ENCODE results near the gene ARAP2.

Gene ARAP2, protein sequence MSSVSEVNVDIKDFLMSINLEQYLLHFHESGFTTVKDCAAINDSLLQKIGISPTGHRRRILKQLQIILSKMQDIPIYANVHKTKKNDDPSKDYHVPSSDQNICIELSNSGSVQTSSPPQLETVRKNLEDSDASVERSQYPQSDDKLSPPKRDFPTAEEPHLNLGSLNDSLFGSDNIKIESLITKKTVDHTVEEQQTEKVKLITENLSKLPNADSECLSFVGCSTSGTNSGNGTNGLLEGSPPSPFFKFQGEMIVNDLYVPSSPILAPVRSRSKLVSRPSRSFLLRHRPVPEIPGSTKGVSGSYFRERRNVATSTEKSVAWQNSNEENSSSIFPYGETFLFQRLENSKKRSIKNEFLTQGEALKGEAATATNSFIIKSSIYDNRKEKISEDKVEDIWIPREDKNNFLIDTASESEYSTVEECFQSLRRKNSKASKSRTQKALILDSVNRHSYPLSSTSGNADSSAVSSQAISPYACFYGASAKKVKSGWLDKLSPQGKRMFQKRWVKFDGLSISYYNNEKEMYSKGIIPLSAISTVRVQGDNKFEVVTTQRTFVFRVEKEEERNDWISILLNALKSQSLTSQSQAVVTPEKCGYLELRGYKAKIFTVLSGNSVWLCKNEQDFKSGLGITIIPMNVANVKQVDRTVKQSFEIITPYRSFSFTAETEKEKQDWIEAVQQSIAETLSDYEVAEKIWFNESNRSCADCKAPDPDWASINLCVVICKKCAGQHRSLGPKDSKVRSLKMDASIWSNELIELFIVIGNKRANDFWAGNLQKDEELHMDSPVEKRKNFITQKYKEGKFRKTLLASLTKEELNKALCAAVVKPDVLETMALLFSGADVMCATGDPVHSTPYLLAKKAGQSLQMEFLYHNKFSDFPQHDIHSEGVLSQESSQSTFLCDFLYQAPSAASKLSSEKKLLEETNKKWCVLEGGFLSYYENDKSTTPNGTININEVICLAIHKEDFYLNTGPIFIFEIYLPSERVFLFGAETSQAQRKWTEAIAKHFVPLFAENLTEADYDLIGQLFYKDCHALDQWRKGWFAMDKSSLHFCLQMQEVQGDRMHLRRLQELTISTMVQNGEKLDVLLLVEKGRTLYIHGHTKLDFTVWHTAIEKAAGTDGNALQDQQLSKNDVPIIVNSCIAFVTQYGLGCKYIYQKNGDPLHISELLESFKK (N-terminal part only)

GRCh38 chr4:36244257-36245082, at the start of gene ARAP2:
TSS of gene ARAP2 (minus strand) at chr4:36244514. CDS start at chr4:36229486, 15,028 bp downstream.
- Histone ChIP-seq H3K27me3 (ENCODE audit: control insufficient read depth, insufficient read depth, low read length) (no peaks in the 10 kb centered on the region), H3K4me3 (ENCODE audit: low read length) (peak within 1 kb of the TSS; percentile 69), H3K4me1 (ENCODE audit: control insufficient read depth, insufficient read depth, low read length) (no peaks in the 10 kb centered on the region), H3K36me3 (ENCODE audit: control insufficient read depth, insufficient read depth, low read length) (no peaks in the 10 kb centered on the region), H3K27ac (ENCODE audit: low read depth, low read length) (peak within 1 kb of the TSS; percentile 70), H3K9ac (ENCODE audit: low read length) (peak within 1 kb of the TSS; percentile 88)

DNA sequence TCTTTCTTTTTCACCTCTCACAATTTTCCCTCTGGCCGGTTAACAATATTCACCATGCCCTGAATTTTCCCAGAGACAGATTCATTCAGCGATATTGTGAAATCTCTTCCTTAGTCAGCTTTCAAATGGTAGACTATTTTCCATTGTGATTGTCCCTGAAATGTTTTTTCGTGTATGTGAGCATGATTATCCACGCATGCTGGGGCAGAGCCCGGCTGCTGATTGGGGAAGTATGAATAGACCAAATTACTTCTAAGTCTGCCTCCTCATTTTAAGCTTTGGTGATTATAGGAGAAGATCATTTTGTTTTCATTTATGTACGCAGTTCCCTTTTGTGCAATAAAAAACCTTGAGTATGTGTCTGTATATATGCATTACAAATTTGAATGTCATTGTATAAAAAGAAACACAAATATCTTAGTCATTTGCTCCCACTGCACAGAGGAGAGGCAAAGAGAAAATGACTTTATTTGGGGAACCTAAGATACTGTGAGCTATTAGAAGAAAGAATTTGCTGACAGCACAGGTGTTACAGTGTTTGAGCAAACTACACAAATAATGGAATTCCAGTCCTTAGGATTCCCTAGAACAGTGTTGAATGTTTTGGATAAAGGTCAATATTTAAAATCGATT, 48.4 kb upstream of the ARAP2 start:
- no peaks in the 10 kb centered on the region for H3K4me1 ChIP-seq (ENCODE audit: control insufficient read depth, insufficient read depth, low read length)
- H3K4me3 ChIP-seq (ENCODE audit: low read length) = no peak overlapping the region
- H3K36me3 ChIP-seq (ENCODE audit: control insufficient read depth, insufficient read depth, low read length) = no peaks in the 10 kb centered on the region
- H3K27me3 ChIP-seq (ENCODE audit: control insufficient read depth, insufficient read depth, low read length) = no peaks in the 10 kb centered on the region
- no peak overlapping the region for H3K9ac ChIP-seq (ENCODE audit: low read length)
- no peak overlapping the region for H3K27ac ChIP-seq (ENCODE audit: low read depth, low read length)

DNA sequence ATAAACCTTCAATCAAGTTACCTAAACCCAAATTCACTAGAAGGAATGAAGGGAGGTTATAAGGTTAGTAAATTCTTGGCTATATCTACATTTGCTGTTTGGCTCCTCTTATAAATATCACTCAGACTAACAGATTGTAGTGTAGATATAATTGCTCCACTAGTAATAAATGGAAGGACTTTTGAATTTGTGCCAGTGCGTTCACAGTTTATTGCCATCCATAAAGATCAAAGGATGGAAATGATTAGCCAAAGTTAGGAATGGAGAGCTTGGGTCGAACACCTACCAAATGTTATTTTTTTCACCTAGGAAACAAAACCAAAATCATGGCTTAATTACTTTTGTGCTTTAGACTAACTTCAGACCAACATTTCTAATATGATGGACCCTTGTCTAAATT, 46.3 kb upstream of the ARAP2 start:
- H3K27ac ChIP-seq (ENCODE audit: low read depth, low read length) = no peak overlapping the region

GRCh38 chr4:36288731-36289426, 44.6 kb upstream of the ARAP2 start:
- Histone ChIP-seq H3K4me1 (ENCODE audit: control insufficient read depth, insufficient read depth, low read length) (no peaks in the 10 kb centered on the region), H3K27me3 (ENCODE audit: control insufficient read depth, insufficient read depth, low read length) (no peaks in the 10 kb centered on the region), H3K4me3 (ENCODE audit: low read length) (no peak overlapping the region), H3K27ac (ENCODE audit: low read depth, low read length) (no peak overlapping the region), H3K9ac (ENCODE audit: low read length) (no peak overlapping the region), H3K36me3 (ENCODE audit: control insufficient read depth, insufficient read depth, low read length) (no peaks in the 10 kb centered on the region)

More for the DNA sequence above, 46.3 kb upstream of the ARAP2 start:
- no peak overlapping the region for H3K9ac ChIP-seq (ENCODE audit: low read length)
- no peak overlapping the region for H3K4me3 ChIP-seq (ENCODE audit: low read length)
- H3K36me3 ChIP-seq (ENCODE audit: control insufficient read depth, insufficient read depth, low read length) = no peaks in the 10 kb centered on the region
- no peaks in the 10 kb centered on the region for H3K27me3 ChIP-seq (ENCODE audit: control insufficient read depth, insufficient read depth, low read length)
- H3K4me1 ChIP-seq (ENCODE audit: control insufficient read depth, insufficient read depth, low read length) = no peaks in the 10 kb centered on the region

DNA sequence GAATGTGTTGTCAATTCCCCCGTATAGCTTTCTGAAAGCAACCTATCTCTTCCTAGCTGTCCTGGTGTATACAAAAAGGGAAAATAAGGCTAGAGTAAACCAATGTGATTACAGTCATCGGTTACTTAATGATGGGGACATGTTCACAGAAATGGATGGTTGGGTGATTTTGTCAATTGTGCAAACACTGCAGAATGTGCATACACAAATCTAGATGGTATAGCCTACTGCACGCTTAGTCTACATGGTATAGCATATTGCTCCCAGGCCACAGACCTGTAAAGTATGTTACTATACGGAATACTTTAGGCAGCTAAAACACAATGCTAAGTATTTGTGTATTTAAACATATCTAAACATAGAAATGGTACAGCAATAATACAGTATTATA, 42.2 kb upstream of the ARAP2 start:
- no peaks in the 10 kb centered on the region for H3K27me3 ChIP-seq (ENCODE audit: control insufficient read depth, insufficient read depth, low read length)
- no peak overlapping the region for H3K27ac ChIP-seq (ENCODE audit: low read depth, low read length)
- H3K4me3 ChIP-seq (ENCODE audit: low read length) = no peak overlapping the region
- H3K4me1 ChIP-seq (ENCODE audit: control insufficient read depth, insufficient read depth, low read length) = no peaks in the 10 kb centered on the region
- H3K36me3 ChIP-seq (ENCODE audit: control insufficient read depth, insufficient read depth, low read length) = no peaks in the 10 kb centered on the region
- H3K9ac ChIP-seq (ENCODE audit: low read length) = no peak overlapping the region

DNA sequence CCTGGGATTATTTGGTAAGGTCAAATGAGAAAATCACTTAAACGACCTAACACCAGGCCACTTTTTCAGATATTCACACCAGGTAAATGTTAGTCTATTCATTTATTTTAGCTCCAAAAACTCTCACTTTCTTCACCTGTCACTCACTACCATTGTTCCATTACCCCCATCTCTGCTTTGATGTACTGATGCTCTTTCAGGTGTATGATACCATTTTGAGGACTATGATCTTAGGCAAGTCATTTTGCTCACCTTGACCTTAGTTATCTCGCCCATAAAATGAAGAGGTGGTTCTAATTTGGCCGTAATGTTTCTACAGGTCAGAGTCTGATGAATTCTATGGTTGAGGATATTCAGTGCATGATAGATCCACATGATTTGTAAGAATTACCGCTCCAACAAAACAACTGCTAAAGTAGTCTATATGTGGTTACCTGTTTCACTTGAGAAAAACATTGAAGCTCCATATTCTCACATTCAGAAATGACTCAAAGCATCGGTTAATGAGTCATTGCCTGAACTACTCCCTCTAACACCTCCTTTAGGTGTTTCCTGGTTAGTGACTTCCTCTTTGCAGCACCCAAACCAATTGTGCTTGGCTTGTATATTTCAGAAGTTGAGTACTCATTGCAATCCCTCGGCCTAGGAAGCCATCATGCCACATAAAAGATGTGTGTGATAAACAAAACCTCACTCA, 41.6 kb upstream of the ARAP2 start:
- no peak overlapping the region for H3K9ac ChIP-seq (ENCODE audit: low read length)
- H3K36me3 ChIP-seq (ENCODE audit: control insufficient read depth, insufficient read depth, low read length) = no peaks in the 10 kb centered on the region
- no peaks in the 10 kb centered on the region for H3K27me3 ChIP-seq (ENCODE audit: control insufficient read depth, insufficient read depth, low read length)
- H3K4me3 ChIP-seq (ENCODE audit: low read length) = no peak overlapping the region
- H3K27ac ChIP-seq (ENCODE audit: low read depth, low read length) = no peak overlapping the region
- no peaks in the 10 kb centered on the region for H3K4me1 ChIP-seq (ENCODE audit: control insufficient read depth, insufficient read depth, low read length)

DNA sequence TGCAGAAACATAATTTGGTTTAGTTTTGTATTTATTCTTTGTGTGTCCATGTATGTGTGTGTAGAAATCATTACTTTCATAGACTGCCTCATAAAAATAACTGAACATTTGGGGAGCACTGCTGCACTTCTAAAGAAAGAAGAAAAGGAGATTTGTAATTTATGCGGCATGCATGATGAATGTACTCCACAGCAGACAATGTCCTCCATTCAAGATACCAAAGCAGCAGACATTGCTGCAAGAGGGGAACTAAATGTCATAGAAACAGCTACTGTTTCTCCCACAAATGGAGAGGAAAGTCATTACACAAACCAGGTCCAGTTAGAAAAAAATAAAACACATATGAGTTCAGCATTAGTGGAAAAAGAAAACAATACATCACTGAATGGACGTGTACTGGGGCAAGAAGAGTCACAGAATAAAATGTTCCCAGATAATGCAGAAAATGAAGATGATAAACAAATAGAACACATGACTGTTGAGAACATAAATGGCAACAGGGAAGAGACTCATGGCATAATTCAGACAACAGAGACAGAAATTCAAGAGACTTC, 39.7 kb upstream of the ARAP2 start:
- no peak overlapping the region for H3K27ac ChIP-seq (ENCODE audit: low read depth, low read length)

GRCh38 chr4:36282503-36283030, 38.3 kb upstream of the ARAP2 start:
- Histone ChIP-seq H3K36me3 (ENCODE audit: control insufficient read depth, insufficient read depth, low read length) (no peaks in the 10 kb centered on the region), H3K9ac (ENCODE audit: low read length) (no peak overlapping the region), H3K4me1 (ENCODE audit: control insufficient read depth, insufficient read depth, low read length) (no peaks in the 10 kb centered on the region), H3K27ac (ENCODE audit: low read depth, low read length) (no peak overlapping the region), H3K27me3 (ENCODE audit: control insufficient read depth, insufficient read depth, low read length) (no peaks in the 10 kb centered on the region), H3K4me3 (ENCODE audit: low read length) (no peak overlapping the region)

More for the DNA sequence above, 39.7 kb upstream of the ARAP2 start:
- H3K4me1 ChIP-seq (ENCODE audit: control insufficient read depth, insufficient read depth, low read length) = no peaks in the 10 kb centered on the region
- no peak overlapping the region for H3K9ac ChIP-seq (ENCODE audit: low read length)
- H3K27me3 ChIP-seq (ENCODE audit: control insufficient read depth, insufficient read depth, low read length) = no peaks in the 10 kb centered on the region
- H3K36me3 ChIP-seq (ENCODE audit: control insufficient read depth, insufficient read depth, low read length) = no peaks in the 10 kb centered on the region
- H3K4me3 ChIP-seq (ENCODE audit: low read length) = no peak overlapping the region

GRCh38 chr4:36281384-36282106, 37.2 kb upstream of the ARAP2 start, which contains the start of gene DTHD1:
TSS of gene DTHD1 (plus strand) at chr4:36281616. CDS start at chr4:36281759, 143 bp downstream.
- Histone ChIP-seq H3K9ac (ENCODE audit: low read length) (no peak within 1 kb of the TSS), H3K27me3 (ENCODE audit: control insufficient read depth, insufficient read depth, low read length) (no peaks in the 10 kb centered on the region), H3K36me3 (ENCODE audit: control insufficient read depth, insufficient read depth, low read length) (no peaks in the 10 kb centered on the region), H3K4me1 (ENCODE audit: control insufficient read depth, insufficient read depth, low read length) (no peaks in the 10 kb centered on the region), H3K27ac (ENCODE audit: low read depth, low read length) (no peak within 1 kb of the TSS), H3K4me3 (ENCODE audit: low read length) (no peak within 1 kb of the TSS)

DNA sequence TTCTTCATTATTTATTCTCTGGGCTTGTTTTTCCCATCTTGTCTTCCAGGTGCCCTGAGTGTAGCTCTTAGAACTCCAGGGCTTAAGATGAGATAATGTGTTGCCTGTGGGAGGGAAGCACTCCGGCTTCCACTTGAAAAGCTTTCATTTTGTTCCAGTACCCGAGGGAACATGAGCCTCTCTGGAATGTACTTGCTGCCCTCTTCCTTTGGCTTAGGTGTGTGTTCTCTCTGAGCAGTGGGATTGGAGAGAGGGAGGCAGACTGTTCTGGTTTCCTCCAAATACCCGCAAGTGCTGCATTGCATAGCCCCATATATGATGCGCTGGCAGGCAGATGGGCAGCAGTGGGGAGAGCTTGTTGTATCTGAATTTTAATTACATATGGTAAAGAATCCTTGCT, 36.2 kb upstream of the ARAP2 start:
- Histone ChIP-seq H3K27me3 (ENCODE audit: control insufficient read depth, insufficient read depth, low read length) (no peaks in the 10 kb centered on the region), H3K36me3 (ENCODE audit: control insufficient read depth, insufficient read depth, low read length) (no peaks in the 10 kb centered on the region), H3K27ac (ENCODE audit: low read depth, low read length) (no peak overlapping the region), H3K4me1 (ENCODE audit: control insufficient read depth, insufficient read depth, low read length) (no peaks in the 10 kb centered on the region), H3K4me3 (ENCODE audit: low read length) (no peak overlapping the region), H3K9ac (ENCODE audit: low read length) (no peak overlapping the region)
